Retinal pigment epithelial cell (primary cell): Measurements from ENCODE around the gene SLC11A2.
A peak's percentile ranks its signal among the peaks of the same experiment; 100 is the strongest.
"Not testable (repeated sequence)": the region's sequence is repeated elsewhere in the genome, so short reads cannot be mapped to it uniquely, and the experiment has no call there.

Source experiments
- DNase-seq: peaks from one replicate; pipeline ENCODE4 v3.0.0-alpha.2; 2010; ENCODE audit warnings: low read depth
- H3K4me3 ChIP-seq: 2 replicates; pipeline ENCODE4 v1.5.1; 2011; ENCODE audit warnings: mild to moderate bottlenecking, low read length, control low read depth, moderate library complexity
- CTCF ChIP-seq: conservative IDR thresholded peaks from 2 replicates; pipeline ENCODE4 v1.5.1; 2011; ENCODE audit warnings: low read depth, low read length, control low read depth, inconsistent platforms

The SLC11A2 gene

GRCh38 chr12:51017452-51017851, 8.7 kb downstream of the SLC11A2 start:
- DNase-seq = no peak
- no peak for TF ChIP-seq CTCF
- no peak overlapping the region for H3K4me3 ChIP-seq

- H3K4me3 ChIP-seq, DNase-seq: not testable (repeated sequence)
These were observed 11.7 kb downstream of the SLC11A2 start for GRCh38 chr12:51014467-51014866.

- H3K4me3 ChIP-seq = no peak overlapping the region
- TF ChIP-seq CTCF = no peak
- DNase-seq = no peak
These were observed 12.7 kb downstream of the SLC11A2 start for GRCh38 chr12:51013441-51013840.

GRCh38 chr12:51012570-51013236, 13.5 kb downstream of the SLC11A2 start:
- no peak overlapping the region for H3K4me3 ChIP-seq
- DNase-seq = no peak
- no peak for TF ChIP-seq CTCF

GRCh38 chr12:51011955-51012354, 14.2 kb downstream of the SLC11A2 start:
- TF ChIP-seq CTCF = no peak
- H3K4me3 ChIP-seq = no peak overlapping the region

GRCh38 chr12:51009056-51009440, 17.1 kb downstream of the SLC11A2 start:
- TF ChIP-seq CTCF = no peak
- DNase-seq = no peak
- peak overlapping the region; percentile 32 for H3K4me3 ChIP-seq

More at GRCh38 chr12:51011955-51012354, 14.2 kb downstream of the SLC11A2 start:
- DNase-seq = no peak

GRCh38 chr12:51008329-51009055, 17.7 kb downstream of the SLC11A2 start:
- H3K4me3 ChIP-seq = peak overlapping the region; percentile 32
- no peak for TF ChIP-seq CTCF
- DNase-seq = no peak
